D721Med (cell line): ENCODE measurements around the gene IQGAP3.

Experiments used
- DNase-seq: peaks from one replicate; pipeline ENCODE4 v3.0.0; 2011; ENCODE audit warnings: low spot score; ENCODE audit not compliant: insufficient read length
- FAIRE-seq: peaks from 2 replicates; lab custom pipeline; 2011; peaks lifted over from hg19 to GRCh38; lab: Jason Lieb, UNC
- CTCF ChIP-seq: IDR thresholded peaks from 2 replicates; pipeline ENCODE4 v1.5.1; 2012; ENCODE audit warnings: mild to moderate bottlenecking, control low read depth; ENCODE audit not compliant: insufficient read depth; ENCODE audit errors: missing control alignments

IQGAP3 gene

GRCh38 chr1:156528231-156528630 lies 44.1 kb downstream of the IQGAP3 start:
- DNase-seq (no peak), FAIRE-seq (no peak)
- TF ChIP-seq CTCF = no peak

DNA sequence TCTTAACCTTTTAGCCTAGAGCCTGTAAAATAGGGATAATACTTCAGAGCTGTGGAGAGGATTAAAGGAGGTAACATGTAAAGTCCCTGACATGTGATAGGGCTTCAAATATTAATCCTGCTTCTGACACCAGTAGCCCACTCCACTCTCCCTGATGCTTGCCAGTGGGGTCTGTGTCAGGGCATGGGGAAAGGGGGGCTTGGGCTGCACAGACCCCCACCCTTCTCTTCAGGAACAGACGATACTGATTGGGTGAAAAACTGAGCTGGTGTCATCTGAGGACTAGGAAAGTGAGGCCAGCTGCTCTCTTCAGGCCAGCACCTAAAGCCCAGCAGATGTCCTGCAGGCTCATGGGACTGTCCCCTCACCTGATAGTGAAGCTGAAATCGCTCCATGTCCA lies 44.8 kb downstream of the IQGAP3 start:
- TF ChIP-seq CTCF = no peak
- peak; percentile 81 for DNase-seq
- peak; percentile 96 for FAIRE-seq

DNA sequence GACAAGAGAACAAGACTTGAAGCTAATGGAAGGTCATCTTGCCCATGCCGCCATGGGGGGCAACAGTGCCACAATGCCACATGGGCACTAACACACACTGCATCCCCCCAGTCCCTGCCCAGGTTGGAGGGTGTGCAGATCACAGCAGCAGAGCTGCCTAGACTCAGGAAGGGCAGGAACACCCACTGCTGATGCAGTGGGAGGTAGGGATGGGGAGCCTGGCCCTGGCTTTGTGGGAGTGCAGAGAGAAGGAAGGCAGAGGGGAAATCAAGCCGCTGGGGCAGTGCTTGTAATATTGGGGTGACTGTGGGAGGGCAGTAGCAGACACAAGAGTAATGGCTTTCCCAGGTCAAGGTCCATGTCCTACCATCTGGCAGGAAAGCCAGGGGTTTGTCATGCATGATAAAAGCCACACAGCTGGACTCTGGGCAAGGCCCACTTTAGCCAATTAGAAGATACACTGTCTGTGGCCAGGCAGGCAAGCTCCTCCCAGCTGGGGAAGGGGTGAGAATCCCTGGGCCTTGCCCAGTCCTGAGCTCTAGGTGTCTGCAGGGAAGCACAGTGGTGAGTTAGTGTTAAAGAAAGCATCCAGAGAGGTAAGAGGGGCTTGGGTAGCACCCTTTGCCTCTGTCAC lies 46.4 kb downstream of the IQGAP3 start:
- no peak for FAIRE-seq
- no peak for TF ChIP-seq CTCF
- no peak for DNase-seq

GRCh38 chr1:156525071-156525501 lies 47.3 kb downstream of the IQGAP3 start:
- no peak for FAIRE-seq
- no peak for TF ChIP-seq CTCF

GRCh38 chr1:156524481-156524869 lies 47.9 kb downstream of the IQGAP3 start:
- FAIRE-seq = no peak
- DNase-seq = no peak
- TF ChIP-seq CTCF = no peak

More at GRCh38 chr1:156525071-156525501, 47.3 kb downstream of the IQGAP3 start:
- DNase-seq = no peak

DNA sequence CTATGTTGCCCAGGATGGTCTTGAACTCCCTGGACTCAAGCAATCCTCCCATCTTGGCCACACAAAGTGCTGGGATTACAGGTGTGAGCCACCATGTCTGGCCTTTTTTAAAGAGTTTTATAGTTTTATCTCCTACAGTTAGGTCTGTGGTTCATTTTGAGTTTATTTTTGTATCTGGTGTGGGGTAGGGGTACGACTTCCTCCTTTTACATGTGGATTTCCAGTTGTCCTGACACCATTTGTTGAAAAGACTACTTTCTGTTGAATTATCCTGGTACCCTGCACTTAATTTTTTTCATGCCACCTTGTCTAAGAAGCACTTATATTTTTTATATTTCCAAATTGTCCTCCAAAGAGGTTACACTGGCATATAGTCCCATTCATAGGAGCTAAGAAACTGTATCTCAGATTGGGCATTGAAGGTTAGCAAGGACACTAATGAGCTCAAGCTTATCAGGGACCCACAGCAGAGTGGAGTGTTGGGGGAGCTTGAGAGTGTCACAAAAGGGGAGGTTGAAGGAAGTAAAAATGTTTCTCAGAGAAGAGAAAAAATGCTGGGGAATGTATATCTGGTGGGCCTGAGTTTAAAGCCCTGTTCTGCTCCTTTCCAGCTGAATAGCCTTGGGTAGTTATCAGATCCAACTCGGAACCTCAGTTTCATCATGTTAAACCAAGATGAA lies 48.4 kb downstream of the IQGAP3 start:
- DNase-seq = no peak
- no peak for TF ChIP-seq CTCF
- no peak for FAIRE-seq

- DNase-seq = no peak
- no peak for TF ChIP-seq CTCF
- FAIRE-seq = no peak
Observed at GRCh38 chr1:156522443-156522970, 49.9 kb downstream of the IQGAP3 start.
